ENCODE measurements around the gene PRPH2. TPM values are rescaled to one million over a fixed set of nuclear protein-coding genes. Genes with fewer than 3 reads are reported as not detected.

Gene PRPH2
- total and polyA plus RNA-seq, 10 of the 15 experiments (the other 5 are each of a cell fraction or from before 2014, with no cell fraction given), result 0.08 TPM; not detected in 9

DNA sequence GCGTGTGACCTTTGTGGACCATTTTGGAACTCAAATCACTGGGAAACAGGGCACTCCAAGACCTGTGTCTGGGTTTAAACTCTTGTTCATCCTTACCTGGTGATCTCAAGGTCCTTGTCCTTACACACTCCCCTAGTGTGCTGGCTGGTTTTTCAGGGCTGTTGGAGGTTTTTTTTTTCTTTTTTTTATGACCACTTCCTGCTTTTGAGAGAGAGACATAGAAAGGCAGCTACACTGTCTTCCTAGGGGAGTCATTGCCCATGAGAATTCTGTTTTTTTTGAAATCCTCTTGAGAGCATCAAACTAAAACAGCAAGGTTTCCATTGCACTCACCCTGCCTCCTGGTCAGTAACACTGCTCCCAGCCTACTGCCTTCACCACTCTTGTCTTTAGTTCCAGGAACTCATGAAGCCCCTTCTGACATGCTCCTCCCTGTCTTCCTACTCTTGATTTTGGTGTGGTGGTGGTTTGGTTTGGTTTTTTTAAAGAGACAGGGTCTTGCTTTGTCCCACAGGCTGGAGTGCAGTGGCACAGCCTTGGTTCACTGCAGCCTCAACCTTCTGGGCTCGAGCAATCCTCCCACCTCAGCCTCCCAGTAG, 28.6 kb downstream of the PRPH2 start:
- no TSS peak for BruUV-seq (replicated peaks)
- no peak for FAIRE-seq
- H4K20me1 ChIP-seq (ENCODE audit: control insufficient read depth, insufficient read depth), result no peaks in the 10 kb centered on the region
- H3K27ac ChIP-seq (ENCODE audit: control insufficient read depth, insufficient read depth), result no peak overlapping the region
- POLR2A ChIA-PET, result no interaction called here
- peak; percentile 29; the same call in 1 of the 2 replicates for TF ChIP-seq SPI1 (IDR thresholded peaks at IDR 0.05; ENCODE audit: borderline replicate concordance, insufficient read depth, low read depth, low read length)
- no peak for TF ChIP-seq ZBED1 (IDR thresholded peaks at IDR 0.05; ENCODE audit: borderline replicate concordance)
- TF ChIP-seq MEF2A (IDR thresholded peaks at IDR 0.05; ENCODE audit: insufficient read depth, low read depth, low read length), result no peak
- no peak for TF ChIP-seq CBX5 (IDR thresholded peaks at IDR 0.05; ENCODE audit: low read depth)
- peak; percentile 67; the same call in 1 of the 2 replicates for TF ChIP-seq ZNF384 (IDR thresholded peaks at IDR 0.05; ENCODE audit: borderline replicate concordance, low read depth, low read length)
- TF ChIP-seq, protein P1, sequence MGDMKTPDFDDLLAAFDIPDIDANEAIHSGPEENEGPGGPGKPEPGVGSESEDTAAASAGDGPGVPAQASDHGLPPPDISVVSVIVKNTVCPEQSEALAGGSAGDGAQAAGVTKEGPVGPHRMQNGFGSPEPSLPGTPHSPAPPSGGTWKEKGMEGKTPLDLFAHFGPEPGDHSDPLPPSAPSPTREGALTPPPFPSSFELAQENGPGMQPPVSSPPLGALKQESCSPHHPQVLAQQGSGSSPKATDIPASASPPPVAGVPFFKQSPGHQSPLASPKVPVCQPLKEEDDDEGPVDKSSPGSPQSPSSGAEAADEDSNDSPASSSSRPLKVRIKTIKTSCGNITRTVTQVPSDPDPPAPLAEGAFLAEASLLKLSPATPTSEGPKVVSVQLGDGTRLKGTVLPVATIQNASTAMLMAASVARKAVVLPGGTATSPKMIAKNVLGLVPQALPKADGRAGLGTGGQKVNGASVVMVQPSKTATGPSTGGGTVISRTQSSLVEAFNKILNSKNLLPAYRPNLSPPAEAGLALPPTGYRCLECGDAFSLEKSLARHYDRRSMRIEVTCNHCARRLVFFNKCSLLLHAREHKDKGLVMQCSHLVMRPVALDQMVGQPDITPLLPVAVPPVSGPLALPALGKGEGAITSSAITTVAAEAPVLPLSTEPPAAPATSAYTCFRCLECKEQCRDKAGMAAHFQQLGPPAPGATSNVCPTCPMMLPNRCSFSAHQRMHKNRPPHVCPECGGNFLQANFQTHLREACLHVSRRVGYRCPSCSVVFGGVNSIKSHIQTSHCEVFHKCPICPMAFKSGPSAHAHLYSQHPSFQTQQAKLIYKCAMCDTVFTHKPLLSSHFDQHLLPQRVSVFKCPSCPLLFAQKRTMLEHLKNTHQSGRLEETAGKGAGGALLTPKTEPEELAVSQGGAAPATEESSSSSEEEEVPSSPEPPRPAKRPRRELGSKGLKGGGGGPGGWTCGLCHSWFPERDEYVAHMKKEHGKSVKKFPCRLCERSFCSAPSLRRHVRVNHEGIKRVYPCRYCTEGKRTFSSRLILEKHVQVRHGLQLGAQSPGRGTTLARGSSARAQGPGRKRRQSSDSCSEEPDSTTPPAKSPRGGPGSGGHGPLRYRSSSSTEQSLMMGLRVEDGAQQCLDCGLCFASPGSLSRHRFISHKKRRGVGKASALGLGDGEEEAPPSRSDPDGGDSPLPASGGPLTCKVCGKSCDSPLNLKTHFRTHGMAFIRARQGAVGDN (IDR thresholded peaks at IDR 0.05), result no peak
- no peak for TF ChIP-seq PAX5 (IDR thresholded peaks at IDR 0.05; ENCODE audit: borderline replicate concordance, low read depth, low read length)
- RAD21 ChIA-PET (ENCODE audit: unreplicated experiment), result interaction anchor here (1.3 kb wide), 1 partner anchor 52 kb away, joined by 3 read pairs; the partner anchor contains the start of gene TBCC
- peaks cover 6 to 21% of the 10 kb centered on the region in 2 experiments; a peak in 3 of 4 replicates for H3K36me3 ChIP-seq (ENCODE audit: control insufficient read depth in 2 of 2, insufficient read depth in 2 of 2, low read length in 1 of 2)
- H3K79me2 ChIP-seq (ENCODE audit: control insufficient read depth, insufficient read depth, low read length), result no peaks in the 10 kb centered on the region
- H3K4me2 ChIP-seq (ENCODE audit: control insufficient read depth, insufficient read depth), result no peak overlapping the region
- ATAC-seq, result peak; percentile 36; the same call in 2 of the 3 replicates
- intact Hi-C loops (cut with micrococcal nuclease; ENCODE audit: unreplicated experiment) (no loop called here), in situ Hi-C loops (cut with MboI) (no loop called here)
- no peak overlapping the region for H2AFZ ChIP-seq (ENCODE audit: control insufficient read depth, low read depth, low read length)
- H3K4me3 ChIP-seq, result no peak overlapping the region
- no peak overlapping the region for H3K9ac ChIP-seq (ENCODE audit: control insufficient read depth, insufficient read depth, low read length)
- H3K27me3 ChIP-seq (replicated peaks in 1 of 2; ENCODE audit: control insufficient read depth in 2 of 2, insufficient read depth in 2 of 2, low read length in 1 of 2), result no peaks in the 10 kb centered on the region
- H3K9me3 ChIP-seq (replicated peaks; ENCODE audit: control insufficient read depth, insufficient read depth, low read length), result no peaks in the 10 kb centered on the region
- DNase-seq (ENCODE audit: low read depth, low spot score), result no peak
- SMC1A ChIA-PET (ENCODE audit: uncharacterized antibody, unreplicated experiment), result interaction anchor here (1.0 to 2.6 kb wide), 3 partner anchors 32 to 55 kb away, joined by 4 to 13 read pairs (median 5); no protein-coding TSS in a partner anchor
- CTCF ChIA-PET, result interaction anchor here (0.9 to 2.3 kb wide), 3 partner anchors 13 to 31 kb away, joined by 3 to 14 read pairs (median 3); no protein-coding TSS in a partner anchor
- no peaks in the 10 kb centered on the region for H3K4me1 ChIP-seq (ENCODE audit: control insufficient read depth, insufficient read depth, low read length)
- 33% methylated on average over 2 of the region's 2 CpGs for WGBS (ENCODE audit: insufficient coverage, insufficient replicate concordance, low lambda C conversion rate, missing lambda C conversion rate)

Measured in GM12878 (cell line).